Trophoblast cell (in vitro differentiated cells and primary cell): ENCODE results near the gene ARAP1.

Source experiments
- DNase-seq, 2 donors: peaks; one replicate each; pipeline ENCODE4 v3.0.0-alpha.2; 2016
- H2AFZ ChIP-seq: 2 replicates; pipeline ENCODE4 v1.6.1; 2013; ENCODE audit warnings: low read length, moderate library complexity, mild to moderate bottlenecking; ENCODE audit not compliant: insufficient read depth, poor library complexity
- H2AK5ac ChIP-seq: 2 replicates; pipeline ENCODE4 v1.6.1; 2013; ENCODE audit warnings: mild to moderate bottlenecking, low read length
- H2BK120ac ChIP-seq: 2 replicates; pipeline ENCODE4 v1.6.1; 2013; ENCODE audit warnings: low read length, mild to moderate bottlenecking, moderate library complexity; ENCODE audit not compliant: insufficient read depth, poor library complexity
- H2BK12ac ChIP-seq: 2 replicates; pipeline ENCODE4 v1.6.1; 2013; ENCODE audit warnings: mild to moderate bottlenecking, low read length, moderate library complexity
- H2BK5ac ChIP-seq: 2 replicates; pipeline ENCODE4 v1.6.1; 2013; ENCODE audit warnings: low read length, low read depth, moderate library complexity, mild to moderate bottlenecking; ENCODE audit not compliant: poor library complexity
- H3K14ac ChIP-seq: 2 replicates; pipeline ENCODE4 v1.6.1; 2013; ENCODE audit warnings: mild to moderate bottlenecking, low read length
- H3K18ac ChIP-seq: 2 replicates; pipeline ENCODE4 v1.6.1; 2013; ENCODE audit warnings: mild to moderate bottlenecking, low read length
- H3K23ac ChIP-seq: 2 replicates; pipeline ENCODE4 v1.6.1; 2013; ENCODE audit warnings: low read length
- H3K27ac ChIP-seq: 2 replicates; pipeline ENCODE4 v1.5.1; 2013; ENCODE audit warnings: low read depth, mild to moderate bottlenecking, inconsistent platforms, low read length, moderate library complexity
- H3K27me3 ChIP-seq: 2 replicates; pipeline ENCODE4 v1.6.1; 2013; ENCODE audit warnings: inconsistent platforms, mild to moderate bottlenecking, low read length, moderate library complexity; ENCODE audit not compliant: insufficient read depth
- H3K36me3 ChIP-seq, 2 experiments: 1 replicate in 1 of 2; 2 replicates in 1 of 2; pipeline ENCODE4 v1.6.1; 2013; ENCODE audit warnings: low read length in 2 of 2, mild to moderate bottlenecking in 2 of 2, moderate library complexity in 1 of 2; ENCODE audit not compliant: insufficient read depth in 2 of 2, control insufficient read depth in 1 of 2
- H3K4ac ChIP-seq: 2 replicates; pipeline ENCODE4 v1.6.1; 2013; ENCODE audit warnings: low read depth, mild to moderate bottlenecking, low read length, moderate library complexity
- H3K4me1 ChIP-seq, 2 experiments: 1 replicate in 1 of 2; 2 replicates in 1 of 2; pipeline ENCODE4 v1.6.1; 2013; ENCODE audit warnings: low read length in 2 of 2, mild to moderate bottlenecking in 2 of 2, moderate library complexity in 1 of 2; ENCODE audit not compliant: insufficient read depth in 2 of 2, control insufficient read depth in 1 of 2
- H3K4me2 ChIP-seq: 2 replicates; pipeline ENCODE4 v1.6.1; 2013; ENCODE audit warnings: inconsistent platforms, mild to moderate bottlenecking, low read length, moderate library complexity
- H3K4me3 ChIP-seq: 2 replicates; pipeline ENCODE4 v1.5.1; 2013; ENCODE audit warnings: mild to moderate bottlenecking, low read depth, low read length, inconsistent platforms
- H3K79me1 ChIP-seq: one replicate; pipeline ENCODE4 v1.6.1; 2013; ENCODE audit warnings: low read length
- H3K79me2 ChIP-seq: 2 replicates; pipeline ENCODE4 v1.6.1; 2013; ENCODE audit warnings: low read length, mild to moderate bottlenecking; ENCODE audit not compliant: control insufficient read depth, insufficient read depth, poor library complexity
- H3K9ac ChIP-seq: 2 replicates; pipeline ENCODE4 v1.6.1; 2013; ENCODE audit warnings: mild to moderate bottlenecking, low read length
- H3K9me3 ChIP-seq: 2 replicates; pipeline ENCODE4 v1.6.1; 2013; ENCODE audit warnings: low read depth, mild to moderate bottlenecking, control low read depth, inconsistent platforms, low read length; ENCODE audit not compliant: insufficient read depth
- H4K12ac ChIP-seq: 2 replicates; pipeline ENCODE4 v1.6.1; 2013; ENCODE audit warnings: low read depth, mild to moderate bottlenecking, low read length, moderate library complexity
- H4K8ac ChIP-seq: 2 replicates; pipeline ENCODE4 v1.6.1; 2013; ENCODE audit warnings: low read depth, mild to moderate bottlenecking, low read length, moderate library complexity
- H4K91ac ChIP-seq: one replicate; pipeline ENCODE4 v1.6.1; 2013; ENCODE audit warnings: low read depth, mild to moderate bottlenecking, low read length, moderate library complexity
- WGBS: extraction: QIAGEN DNeasy Blood & Tissue Kit; methylation state at CpG from one replicate; pipeline ENCODE4 v1.1.7; 2013; ENCODE audit warnings: missing lambda C conversion rate; ENCODE audit not compliant: insufficient read length, insufficient coverage; ENCODE audit errors: extremely low coverage; 5-methylcytosine and 5-hydroxymethylcytosine counted together

The ARAP1 gene

DNA sequence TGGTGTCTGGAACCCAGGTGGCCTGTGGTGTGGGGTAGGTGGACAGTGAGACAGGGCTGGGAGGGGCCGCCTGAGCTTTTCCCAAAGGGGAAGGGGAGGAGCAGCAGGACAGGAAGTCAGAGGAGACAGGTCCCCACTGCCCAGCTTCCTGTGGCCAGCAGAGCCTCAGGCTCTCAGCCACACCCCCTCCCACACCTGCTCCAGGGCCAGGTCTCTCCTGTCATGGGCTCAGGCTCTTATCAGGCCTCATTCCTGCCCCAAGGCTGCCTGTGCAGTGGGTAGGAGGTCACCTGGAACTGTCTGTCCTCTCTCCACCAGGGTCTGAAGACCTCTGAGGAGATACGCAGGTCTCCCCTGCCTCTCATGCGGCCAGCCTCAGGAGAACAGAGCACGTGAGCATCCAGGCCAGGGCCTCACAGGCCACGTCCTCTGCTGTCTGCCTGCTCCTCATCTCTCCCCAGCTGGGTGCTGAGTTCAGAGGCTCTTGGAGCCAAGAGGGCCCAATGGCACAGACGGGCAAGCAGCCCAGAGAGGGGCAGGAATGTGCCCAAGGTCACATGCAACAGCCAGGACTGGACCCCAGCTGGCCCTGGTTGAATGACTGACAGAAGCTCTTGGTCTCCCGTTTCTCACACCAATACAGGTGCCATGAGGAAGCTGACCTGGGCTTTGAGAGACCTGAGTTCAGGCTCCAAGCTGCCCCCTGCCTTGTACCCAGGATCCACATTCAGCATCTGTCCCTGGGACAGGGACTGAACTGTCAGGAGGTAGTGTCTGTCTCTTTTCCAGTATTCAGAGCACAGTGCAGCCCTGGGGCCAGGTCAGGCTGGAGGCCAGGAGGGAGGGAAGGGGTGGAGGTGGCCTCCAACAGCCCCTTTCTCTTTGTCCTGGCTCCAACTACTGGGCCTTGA, 24.9 kb upstream of the ARAP1 start:
- Histone ChIP-seq H2AFZ (no peak overlapping the region), H3K14ac (peak overlapping the region; percentile 52), H3K4me1 (peaks cover 71 to 85% of the 10 kb centered on the region in 2 experiments), H2AK5ac (peak overlapping the region; percentile 49), H3K79me1 (peaks cover 41% of the 10 kb centered on the region), H3K79me2 (peaks cover 12% of the 10 kb centered on the region), H3K27me3 (no peaks in the 10 kb centered on the region), H3K4me2 (no peak overlapping the region), H2BK12ac (peak overlapping the region; percentile 44), H3K4ac (peak overlapping the region; percentile 16), H3K18ac (peak overlapping the region; percentile 76), H3K36me3 (peaks cover 4 to 7% of the 10 kb centered on the region in 2 experiments), H2BK5ac (peak overlapping the region; percentile 15), H3K9me3 (no peaks in the 10 kb centered on the region), H3K9ac (no peak overlapping the region), H3K4me3 (no peak overlapping the region), H4K91ac (peak overlapping the region; percentile 86), H4K12ac (no peak overlapping the region), H3K23ac (no peak overlapping the region), H2BK120ac (peak overlapping the region; percentile 56), H4K8ac (peak overlapping the region; percentile 40), H3K27ac (peak overlapping the region; percentile 68)
- DNase-seq: peak; percentile 92 to 94
- no CpG with 5 or more reads among the region's 7 CpGs for WGBS

GRCh38 chr11:72776117-72776843, 24.1 kb upstream of the ARAP1 start:
- no peak overlapping the region for H3K4me2 ChIP-seq
- H4K8ac ChIP-seq: peak overlapping the region; percentile 32
- no peak overlapping the region for H3K23ac ChIP-seq
- H3K4ac ChIP-seq: peak overlapping the region; percentile 1
- H4K91ac ChIP-seq: peak overlapping the region; percentile 86
- H3K27me3 ChIP-seq: no peaks in the 10 kb centered on the region
- peak overlapping the region; percentile 77 for H2AK5ac ChIP-seq
- no peak for DNase-seq
- H3K9me3 ChIP-seq: no peaks in the 10 kb centered on the region
- H3K79me2 ChIP-seq: peaks cover 13% of the 10 kb centered on the region
- H4K12ac ChIP-seq: peak overlapping the region; percentile 12
- no peak overlapping the region for H2AFZ ChIP-seq
- no peak overlapping the region for H3K4me3 ChIP-seq
- H3K27ac ChIP-seq: no peak overlapping the region
- peaks cover 41% of the 10 kb centered on the region for H3K79me1 ChIP-seq
- H3K9ac ChIP-seq: no peak overlapping the region
- peak overlapping the region; percentile 37 for H3K18ac ChIP-seq
- peak overlapping the region; percentile 56 for H2BK120ac ChIP-seq
- H2BK12ac ChIP-seq: peak overlapping the region; percentile 53
- H3K4me1 ChIP-seq: peaks cover 80 to 90% of the 10 kb centered on the region in 2 experiments
- H3K14ac ChIP-seq: peak overlapping the region; percentile 3
- no CpG with 5 or more reads among the region's 9 CpGs for WGBS
- peak overlapping the region; percentile 12 for H2BK5ac ChIP-seq
- H3K36me3 ChIP-seq: peaks cover 6 to 9% of the 10 kb centered on the region in 2 experiments

GRCh38 chr11:72775288-72776110, 23.3 kb upstream of the ARAP1 start:
- DNase-seq: no peak
- Histone ChIP-seq H3K4me1 (peaks cover 79 to 88% of the 10 kb centered on the region in 2 experiments), H3K9ac (no peak overlapping the region), H4K8ac (peak overlapping the region; percentile 32), H3K4me2 (no peak overlapping the region), H3K27me3 (no peaks in the 10 kb centered on the region), H2AK5ac (no peak overlapping the region), H2BK5ac (no peak overlapping the region), H4K91ac (no peak overlapping the region), H3K27ac (no peak overlapping the region), H4K12ac (no peak overlapping the region), H3K18ac (peak overlapping the region; percentile 37), H3K4ac (peak overlapping the region; percentile 8), H3K23ac (no peak overlapping the region), H3K9me3 (no peaks in the 10 kb centered on the region), H2BK120ac (no peak overlapping the region), H3K36me3 (peaks cover 7 to 10% of the 10 kb centered on the region in 2 experiments), H3K79me1 (peaks cover 36% of the 10 kb centered on the region), H2BK12ac (peak overlapping the region; percentile 6), H3K79me2 (peaks cover 8% of the 10 kb centered on the region), H3K4me3 (no peak overlapping the region), H3K14ac (peak overlapping the region; percentile 9), H2AFZ (no peak overlapping the region)
- WGBS: no CpG with 5 or more reads among the region's 7 CpGs

DNA sequence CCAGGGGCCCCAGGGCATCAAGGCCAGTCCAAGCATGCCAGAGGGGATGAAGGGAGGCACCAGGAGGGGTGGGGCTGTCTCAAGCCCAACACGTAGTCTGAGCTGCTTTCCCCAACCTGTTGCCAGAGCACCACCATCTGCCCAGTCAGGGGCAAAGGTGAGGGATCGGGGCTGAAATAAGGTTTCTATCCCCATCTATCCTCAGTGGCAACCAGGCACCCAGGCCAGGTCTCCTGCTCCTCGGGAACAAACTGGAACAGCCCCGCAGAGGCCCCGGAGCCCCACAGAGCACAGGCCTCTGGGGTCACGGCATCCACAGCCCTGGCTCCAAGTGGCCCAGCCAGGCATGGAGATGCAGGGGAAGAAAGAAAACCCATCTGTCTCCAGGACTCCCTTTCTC, 22.3 kb upstream of the ARAP1 start:
- DNase-seq: no peak
- Histone ChIP-seq H3K27me3 (no peaks in the 10 kb centered on the region), H4K91ac (peak overlapping the region; percentile 20), H2BK5ac (no peak overlapping the region), H3K4ac (no peak overlapping the region), H3K23ac (no peak overlapping the region), H2AFZ (no peak overlapping the region), H3K18ac (peak overlapping the region; percentile 33), H3K36me3 (peaks cover 9 to 11% of the 10 kb centered on the region in 2 experiments), H3K14ac (no peak overlapping the region), H3K9ac (no peak overlapping the region), H3K79me2 (peaks cover 2% of the 10 kb centered on the region), H3K4me2 (no peak overlapping the region), H3K9me3 (no peaks in the 10 kb centered on the region), H4K12ac (no peak overlapping the region), H2BK120ac (no peak overlapping the region), H3K4me1 (peaks cover 72 to 78% of the 10 kb centered on the region in 2 experiments), H2BK12ac (no peak overlapping the region), H3K4me3 (no peak overlapping the region), H3K79me1 (peaks cover 29% of the 10 kb centered on the region), H4K8ac (no peak overlapping the region), H3K27ac (no peak overlapping the region), H2AK5ac (peak overlapping the region; percentile 9)
- no CpG with 5 or more reads among the region's 6 CpGs for WGBS
